GM21529 (cell line): ENCODE results near the gene CASD1.

ENCODE experiments used
- ATAC-seq: cut with Tn5 transposase; IDR thresholded peaks from one replicate; pipeline ENCODE4 v1.9.1; 2021; ENCODE audit not compliant: unreplicated experiment

The CASD1 gene

GRCh38 chr7:94509264-94509886, at the start of gene CASD1:
CASD1 (plus strand) TSS chr7:94509809; CDS start chr7:94510085, 276 bp downstream.
- peak; percentile 57 for ATAC-seq

GRCh38 chr7:94466516-94466915, 43.1 kb upstream of the CASD1 start:
- ATAC-seq = no peak

- ATAC-seq = no peak
Observed at GRCh38 chr7:94471604-94472003, 38.0 kb upstream of the CASD1 start.

- ATAC-seq = no peak
Observed at GRCh38 chr7:94472608-94473007, 37.0 kb upstream of the CASD1 start.

- ATAC-seq = no peak
Observed at GRCh38 chr7:94476251-94476840, 33.3 kb upstream of the CASD1 start.

GRCh38 chr7:94477878-94478277, 31.7 kb upstream of the CASD1 start:
- no peak for ATAC-seq

GRCh38 chr7:94478648-94479214, 30.9 kb upstream of the CASD1 start:
- ATAC-seq = no peak

- no peak for ATAC-seq
Observed at GRCh38 chr7:94481279-94481678, 28.3 kb upstream of the CASD1 start.

- ATAC-seq = no peak
Observed at GRCh38 chr7:94482796-94483195, 26.8 kb upstream of the CASD1 start.

GRCh38 chr7:94483843-94484242, 25.8 kb upstream of the CASD1 start:
- no peak for ATAC-seq

GRCh38 chr7:94486216-94486615, 23.4 kb upstream of the CASD1 start:
- no peak for ATAC-seq

- no peak for ATAC-seq
Observed at GRCh38 chr7:94491410-94491809, 18.2 kb upstream of the CASD1 start.

- ATAC-seq = peak; percentile 100
Observed at GRCh38 chr7:94492601-94493000, 17.0 kb upstream of the CASD1 start.

- no peak for ATAC-seq
Observed at GRCh38 chr7:94497874-94498670, 11.5 kb upstream of the CASD1 start.

- no peak for ATAC-seq
Observed at GRCh38 chr7:94498918-94499317, 10.7 kb upstream of the CASD1 start.

- ATAC-seq = no peak
Observed at GRCh38 chr7:94507462-94507861, 2.1 kb upstream of the CASD1 start.

- ATAC-seq = no peak
Observed at GRCh38 chr7:94507962-94508361, 1.6 kb upstream of the CASD1 start.

GRCh38 chr7:94509887-94510581, 425 bp downstream of the CASD1 start:
- peak; percentile 70 for ATAC-seq

- peak; percentile 26 for ATAC-seq
Observed at GRCh38 chr7:94510582-94511496, 1.2 kb downstream of the CASD1 start.

- no peak for ATAC-seq
Observed at GRCh38 chr7:94511718-94512117, 2.1 kb downstream of the CASD1 start.
